ENCODE measurements around the gene LZTR1.
"Not testable (repeated sequence)": the region's sequence is repeated elsewhere in the genome, so short reads cannot be mapped to it uniquely, and the experiment has no call there.

The LZTR1 gene

DNA sequence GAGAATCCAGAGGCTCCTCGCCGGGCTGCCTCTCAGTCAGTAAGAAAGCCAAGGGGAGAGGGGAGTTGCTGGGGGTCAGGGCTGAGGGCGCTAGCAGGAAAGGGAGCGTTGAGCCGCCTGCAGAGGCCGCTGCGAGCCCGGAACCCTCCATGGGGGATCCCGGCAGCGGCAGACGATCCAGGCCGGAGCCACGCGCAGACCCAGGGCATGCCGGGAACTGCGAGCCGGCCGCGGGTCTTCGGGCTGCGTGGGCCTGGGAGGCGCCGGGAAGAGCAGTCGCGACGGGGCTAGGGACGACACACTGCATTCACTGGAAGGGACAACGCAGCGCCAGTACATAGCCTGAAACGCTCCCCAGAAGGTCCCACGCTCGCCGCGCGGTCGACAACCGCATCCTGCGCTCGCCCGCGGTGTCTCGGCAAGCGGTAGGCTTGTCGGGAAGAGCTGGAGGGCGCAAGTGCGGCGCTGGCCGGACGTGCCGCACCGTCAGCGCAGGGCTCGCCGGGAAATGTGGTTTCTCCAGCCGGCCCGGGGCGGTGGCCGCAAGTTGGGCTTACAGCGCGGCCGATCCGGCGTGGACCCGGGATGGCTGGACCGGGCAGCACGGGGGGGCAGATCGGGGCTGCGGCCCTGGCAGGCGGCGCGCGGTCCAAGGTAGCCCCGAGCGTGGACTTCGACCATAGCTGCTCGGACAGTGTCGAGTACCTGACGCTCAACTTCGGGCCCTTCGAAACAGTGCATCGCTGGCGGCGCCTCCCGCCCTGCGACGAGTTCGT is at the start of gene LZTR1:
Gene LZTR1, plus strand, starts transcription at position 511 of the 776 bp plus-strand sequence. Its CDS starts 75 bp downstream, at position 586.
- H3K9ac ChIP-seq (ENCODE audit: low read length), result peak within 1 kb of the TSS; percentile 89
- peak within 1 kb of the TSS; percentile 96 for H3K27ac ChIP-seq (ENCODE audit: low read depth, low read length)
- H3K27me3 ChIP-seq (ENCODE audit: control insufficient read depth in 1 of 2, insufficient read depth in 2 of 2, low read length in 2 of 2), result no peaks in the 10 kb centered on the region
- H3K9me3 ChIP-seq (ENCODE audit: low read length), result no peaks in the 10 kb centered on the region
- H3K36me3 ChIP-seq (ENCODE audit: insufficient read depth, low read length), result peaks cover 24% of the 10 kb centered on the region
- H3K4me1 ChIP-seq (ENCODE audit: insufficient read depth, low read length), result peaks cover 30% of the 10 kb centered on the region
- H3K4me3 ChIP-seq (ENCODE audit: low read depth in 1 of 2, low read length in 2 of 2), result peak within 1 kb of the TSS; percentile 79 to 89

DNA sequence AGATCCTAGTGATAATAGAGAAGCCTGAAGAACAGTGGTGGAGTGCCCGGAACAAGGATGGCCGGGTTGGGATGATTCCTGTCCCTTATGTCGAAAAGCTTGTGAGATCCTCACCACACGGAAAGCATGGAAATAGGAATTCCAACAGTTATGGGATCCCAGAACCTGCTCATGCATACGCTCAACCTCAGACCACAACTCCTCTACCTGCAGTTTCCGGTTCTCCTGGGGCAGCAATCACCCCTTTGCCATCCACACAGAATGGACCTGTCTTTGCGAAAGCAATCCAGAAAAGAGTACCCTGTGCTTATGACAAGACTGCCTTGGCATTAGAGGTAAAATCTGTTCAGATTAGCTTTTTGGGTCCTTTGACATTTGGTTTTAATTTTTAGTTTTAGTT is 48.2 kb upstream of the LZTR1 start:
- H3K27ac ChIP-seq (ENCODE audit: low read depth, low read length), result no peak overlapping the region
- H3K27me3 ChIP-seq (ENCODE audit: control insufficient read depth in 1 of 2, insufficient read depth in 2 of 2, low read length in 2 of 2), result no peaks in the 10 kb centered on the region
- H3K4me3 ChIP-seq (ENCODE audit: low read depth in 1 of 2, low read length in 2 of 2), result no peak overlapping the region
- no peak overlapping the region for H3K9ac ChIP-seq (ENCODE audit: low read length)
- peaks cover 19% of the 10 kb centered on the region for H3K36me3 ChIP-seq (ENCODE audit: insufficient read depth, low read length)
- H3K9me3 ChIP-seq (ENCODE audit: low read length), result no peaks in the 10 kb centered on the region
- H3K4me1 ChIP-seq (ENCODE audit: insufficient read depth, low read length), result peaks cover 10% of the 10 kb centered on the region

DNA sequence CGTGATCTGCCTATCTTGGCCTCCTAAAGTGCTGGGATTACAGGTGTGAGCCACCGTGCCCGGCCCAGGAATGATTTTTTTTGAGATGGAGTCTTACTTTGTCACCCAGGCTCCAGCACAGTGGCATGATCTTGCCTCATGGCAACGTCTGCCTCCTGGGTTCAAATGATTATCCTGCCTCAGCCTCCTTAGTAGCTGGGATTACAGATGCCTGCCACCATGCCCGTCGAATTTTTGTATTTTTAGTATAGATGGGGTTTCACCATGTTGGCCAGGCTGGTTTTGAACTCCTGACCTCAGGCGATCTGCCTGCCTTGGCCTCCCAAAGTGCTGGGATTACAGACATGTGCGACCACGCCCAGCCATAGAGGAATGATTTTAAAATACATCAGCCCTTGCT is 47.0 kb upstream of the LZTR1 start:
- not testable (repeated sequence) for H3K9me3 ChIP-seq (ENCODE audit: low read length); H3K27ac ChIP-seq (ENCODE audit: low read depth, low read length); H3K9ac ChIP-seq (ENCODE audit: low read length); H3K4me3 ChIP-seq (ENCODE audit: low read depth in 1 of 2, low read length in 2 of 2); H3K27me3 ChIP-seq (ENCODE audit: control insufficient read depth in 1 of 2, insufficient read depth in 2 of 2, low read length in 2 of 2)
- peaks cover 19% of the 10 kb centered on the region for H3K36me3 ChIP-seq (ENCODE audit: insufficient read depth, low read length)
- peaks cover 13% of the 10 kb centered on the region for H3K4me1 ChIP-seq (ENCODE audit: insufficient read depth, low read length)

DNA sequence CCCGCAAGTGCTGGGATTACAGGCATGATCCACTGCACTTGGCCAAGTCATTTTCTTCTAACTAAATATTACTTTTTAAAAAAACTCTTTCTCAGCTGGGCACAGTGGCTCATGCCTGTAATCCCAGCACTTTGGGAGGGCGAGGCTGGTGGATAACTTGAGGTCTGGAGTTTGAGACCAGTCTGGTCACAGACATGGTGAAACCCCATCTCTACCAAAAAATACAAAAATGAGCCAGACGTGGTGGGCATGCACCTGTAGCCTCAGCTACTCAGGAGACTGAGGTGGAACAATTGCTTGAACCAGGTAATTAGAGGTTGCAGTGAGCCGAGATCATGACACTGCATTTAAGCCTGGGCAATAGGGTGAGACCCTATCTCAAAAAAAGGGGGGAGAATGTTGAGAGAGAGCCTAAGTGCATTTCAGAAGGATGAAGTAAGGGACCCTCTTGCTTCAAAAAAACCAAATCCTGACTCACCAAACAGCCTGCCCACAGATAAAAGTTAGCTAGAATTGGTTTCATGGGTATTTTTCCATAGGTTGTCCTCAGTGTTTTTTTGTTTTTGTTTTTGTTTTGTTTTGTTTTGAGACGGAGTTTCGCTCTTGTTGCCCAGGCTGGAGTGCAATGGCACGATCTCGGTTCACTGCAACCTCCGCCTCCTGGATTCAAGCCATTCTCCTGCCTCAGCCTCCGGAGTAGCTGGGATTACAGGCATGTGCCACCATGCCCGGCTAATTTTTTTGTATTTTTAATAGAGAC is 46.1 kb upstream of the LZTR1 start:
- H3K4me1 ChIP-seq (ENCODE audit: insufficient read depth, low read length), result peaks cover 22% of the 10 kb centered on the region
- not testable (repeated sequence) for H3K27me3 ChIP-seq (ENCODE audit: control insufficient read depth in 1 of 2, insufficient read depth in 2 of 2, low read length in 2 of 2); H3K9ac ChIP-seq (ENCODE audit: low read length); H3K27ac ChIP-seq (ENCODE audit: low read depth, low read length); H3K9me3 ChIP-seq (ENCODE audit: low read length); H3K4me3 ChIP-seq (ENCODE audit: low read depth in 1 of 2, low read length in 2 of 2)
- peaks cover 23% of the 10 kb centered on the region for H3K36me3 ChIP-seq (ENCODE audit: insufficient read depth, low read length)

DNA sequence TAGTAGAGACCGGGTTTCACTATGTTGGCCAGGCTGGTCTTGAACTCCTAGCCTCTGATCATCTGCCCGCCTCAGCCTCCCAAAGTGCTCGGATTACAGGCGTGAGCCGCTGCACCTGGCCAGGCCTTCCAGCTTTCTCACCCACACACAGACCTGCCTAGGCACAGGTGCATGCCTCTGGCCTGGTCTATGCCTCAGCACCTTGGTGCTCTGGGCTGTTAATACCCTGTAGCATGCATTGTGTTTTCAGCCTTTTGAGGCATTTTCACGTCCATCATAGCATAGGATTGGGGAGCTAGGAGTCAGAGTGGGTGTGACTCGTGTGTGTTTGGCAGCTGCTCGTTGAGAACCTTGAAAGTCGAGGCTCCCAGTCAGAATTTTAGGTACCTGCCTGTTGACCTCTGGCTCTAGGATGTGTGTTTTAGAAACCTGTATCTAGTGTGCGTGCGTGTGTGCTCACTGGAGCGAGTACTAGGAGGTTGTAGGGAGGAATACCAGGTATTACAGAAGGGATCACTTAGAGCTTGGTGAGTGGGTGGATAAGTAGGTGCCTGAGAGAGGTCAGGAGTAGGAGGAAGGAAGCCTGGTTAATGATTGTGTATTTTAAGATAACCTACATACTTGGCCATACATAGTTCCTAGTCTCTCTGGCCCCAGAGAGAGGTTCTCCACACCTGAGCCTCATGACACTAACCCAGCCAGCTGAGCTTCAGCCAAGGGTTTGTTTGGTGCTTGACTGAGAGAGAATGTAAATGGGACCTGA is 44.9 kb upstream of the LZTR1 start:
- H3K4me1 ChIP-seq (ENCODE audit: insufficient read depth, low read length), result peaks cover 24% of the 10 kb centered on the region
- no peak overlapping the region for H3K27ac ChIP-seq (ENCODE audit: low read depth, low read length)
- no peaks in the 10 kb centered on the region for H3K9me3 ChIP-seq (ENCODE audit: low read length)
- H3K9ac ChIP-seq (ENCODE audit: low read length), result no peak overlapping the region
- H3K27me3 ChIP-seq (ENCODE audit: control insufficient read depth in 1 of 2, insufficient read depth in 2 of 2, low read length in 2 of 2), result no peaks in the 10 kb centered on the region
- H3K4me3 ChIP-seq (ENCODE audit: low read depth in 1 of 2, low read length in 2 of 2), result peak overlapping the region in 1 of 2 donors; percentile 33
- peaks cover 23% of the 10 kb centered on the region for H3K36me3 ChIP-seq (ENCODE audit: insufficient read depth, low read length)

DNA sequence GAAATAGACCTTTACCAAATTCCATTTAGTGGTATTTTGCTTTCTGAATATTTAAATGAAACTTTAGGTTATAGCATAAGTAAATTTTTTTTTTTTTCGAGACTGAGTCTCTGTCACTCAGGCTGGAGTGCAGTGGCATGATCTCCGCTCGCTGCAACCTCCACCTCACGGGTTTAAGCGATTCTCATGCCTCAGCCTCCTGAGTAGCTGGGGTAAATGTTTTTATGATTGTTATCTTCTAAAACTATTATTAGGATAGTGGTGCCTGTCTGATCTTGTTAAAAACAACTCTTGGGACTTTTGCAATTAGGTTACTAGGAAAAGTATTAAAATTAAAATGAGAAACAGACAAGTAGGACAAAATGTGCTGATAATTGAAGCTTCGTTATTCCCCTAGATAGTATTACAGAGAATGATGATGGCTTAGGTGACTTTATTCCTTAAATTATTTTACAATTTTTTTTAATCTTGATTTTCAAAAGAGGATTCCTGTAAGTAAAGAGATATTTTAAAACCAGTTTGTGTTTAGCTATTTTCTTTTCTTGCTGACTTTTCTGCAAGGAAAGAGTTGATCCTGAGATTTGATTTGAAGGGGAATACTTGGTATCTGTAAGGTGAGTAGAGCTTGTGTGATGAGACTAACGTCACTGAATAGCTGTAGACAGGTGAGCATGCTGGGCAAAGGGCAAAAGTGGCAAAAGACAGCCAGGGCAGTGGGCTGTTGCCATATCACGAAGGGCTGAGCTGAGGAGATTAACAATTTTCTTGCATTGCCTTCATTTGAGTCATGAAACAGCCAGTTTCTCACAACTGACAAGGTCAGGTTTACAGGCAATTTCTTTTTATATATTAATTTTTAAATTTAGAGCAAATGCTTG is 44.1 kb upstream of the LZTR1 start:
- H3K27me3 ChIP-seq (ENCODE audit: control insufficient read depth in 1 of 2, insufficient read depth in 2 of 2, low read length in 2 of 2), result no peaks in the 10 kb centered on the region
- H3K4me1 ChIP-seq (ENCODE audit: insufficient read depth, low read length), result peaks cover 24% of the 10 kb centered on the region
- peak overlapping the region in 1 of 2 donors; percentile 33 for H3K4me3 ChIP-seq (ENCODE audit: low read depth in 1 of 2, low read length in 2 of 2)
- H3K36me3 ChIP-seq (ENCODE audit: insufficient read depth, low read length), result peaks cover 23% of the 10 kb centered on the region
- no peak overlapping the region for H3K9ac ChIP-seq (ENCODE audit: low read length)
- no peak overlapping the region for H3K27ac ChIP-seq (ENCODE audit: low read depth, low read length)
- no peaks in the 10 kb centered on the region for H3K9me3 ChIP-seq (ENCODE audit: low read length)

DNA sequence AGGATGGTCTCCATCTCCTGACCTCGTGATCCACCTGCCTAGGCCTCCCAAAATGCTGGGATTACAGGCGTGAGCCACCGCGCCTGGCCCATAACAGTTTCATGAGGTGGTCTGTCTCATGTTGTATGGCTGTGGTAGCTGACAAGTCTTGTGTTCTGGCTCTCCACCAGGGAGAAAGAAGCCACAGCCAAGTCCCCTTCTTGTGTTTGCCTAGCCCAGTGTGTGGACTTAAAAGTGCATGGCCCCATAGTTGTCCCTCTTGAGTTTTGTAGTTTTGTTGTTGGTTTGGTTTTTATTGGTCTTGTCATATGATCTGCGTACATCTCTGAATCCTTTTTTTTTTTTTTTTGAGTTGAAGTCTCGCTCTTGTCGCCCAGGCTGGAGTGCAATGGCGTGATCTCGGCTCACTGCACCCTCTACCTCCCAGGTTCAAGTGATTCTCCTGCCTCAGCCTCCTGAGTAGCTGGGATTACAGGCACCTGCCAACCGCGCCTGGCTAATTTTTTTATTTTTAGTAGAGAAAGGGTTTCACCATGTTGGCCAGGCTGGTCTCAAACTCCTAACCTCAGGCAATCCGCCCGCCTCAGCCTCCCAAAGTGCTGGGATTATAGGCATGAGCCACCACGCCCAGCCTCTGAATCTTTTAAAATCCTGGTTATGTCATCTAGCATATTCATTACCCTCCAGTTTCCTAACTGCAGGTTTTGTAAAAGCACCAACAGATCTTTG is 42.5 kb upstream of the LZTR1 start:
- H3K27ac ChIP-seq (ENCODE audit: low read depth, low read length); H3K9me3 ChIP-seq (ENCODE audit: low read length); H3K9ac ChIP-seq (ENCODE audit: low read length); H3K4me3 ChIP-seq (ENCODE audit: low read depth in 1 of 2, low read length in 2 of 2); H3K27me3 ChIP-seq (ENCODE audit: control insufficient read depth in 1 of 2, insufficient read depth in 2 of 2, low read length in 2 of 2): not testable (repeated sequence)
- peaks cover 14% of the 10 kb centered on the region for H3K36me3 ChIP-seq (ENCODE audit: insufficient read depth, low read length)
- H3K4me1 ChIP-seq (ENCODE audit: insufficient read depth, low read length), result peaks cover 24% of the 10 kb centered on the region

DNA sequence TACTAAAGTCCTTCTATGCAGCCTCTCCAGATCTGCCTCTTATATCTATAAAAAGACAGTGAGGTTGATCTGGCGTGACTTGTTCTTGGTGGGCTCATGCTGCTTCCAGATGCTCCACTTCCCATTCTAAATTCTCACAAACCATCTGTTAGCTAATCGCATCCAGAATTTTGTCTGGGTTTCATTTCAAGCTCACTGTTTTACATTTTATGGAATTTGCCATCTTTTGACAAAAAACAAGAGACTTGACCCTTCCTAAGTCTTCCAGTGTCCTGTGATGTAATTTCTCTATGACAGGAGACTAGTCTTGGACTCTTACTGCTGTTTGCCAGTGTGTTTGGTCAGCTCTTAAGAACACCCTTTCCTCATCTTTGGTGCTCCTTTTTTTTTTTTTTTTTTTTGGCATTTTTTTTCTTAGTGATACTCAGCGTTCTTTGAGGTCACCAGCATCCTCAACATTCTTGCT is 41.9 kb upstream of the LZTR1 start:
- Histone ChIP-seq H3K36me3 (ENCODE audit: insufficient read depth, low read length) (peaks cover 14% of the 10 kb centered on the region), H3K9ac (ENCODE audit: low read length) (no peak overlapping the region), H3K9me3 (ENCODE audit: low read length) (no peaks in the 10 kb centered on the region), H3K27me3 (ENCODE audit: control insufficient read depth in 1 of 2, insufficient read depth in 2 of 2, low read length in 2 of 2) (no peaks in the 10 kb centered on the region), H3K27ac (ENCODE audit: low read depth, low read length) (no peak overlapping the region), H3K4me1 (ENCODE audit: insufficient read depth, low read length) (peaks cover 24% of the 10 kb centered on the region), H3K4me3 (ENCODE audit: low read depth in 1 of 2, low read length in 2 of 2) (no peak overlapping the region)

DNA sequence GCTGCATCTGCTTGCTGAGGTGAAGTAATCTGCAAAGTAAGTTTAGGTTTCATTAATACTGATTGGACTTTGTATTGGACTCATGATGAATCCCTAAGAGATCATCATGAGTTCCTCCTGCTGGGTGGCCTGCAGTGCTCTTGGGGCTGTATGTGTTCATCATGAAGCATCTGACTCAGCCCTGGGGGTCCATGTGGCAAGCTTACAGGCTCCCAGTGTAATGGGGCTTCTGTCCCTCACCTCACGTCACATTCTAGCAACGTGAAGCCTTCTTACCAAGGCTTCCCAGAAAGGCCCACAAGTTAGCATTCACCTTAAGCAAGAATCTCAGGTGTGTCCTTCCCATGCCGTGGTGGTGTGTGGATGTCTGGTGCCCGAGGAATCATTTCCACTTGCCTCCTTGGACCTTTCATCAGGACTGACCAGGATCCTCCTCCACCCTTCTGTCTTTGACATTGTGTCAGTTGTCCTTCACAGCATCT is 41.2 kb upstream of the LZTR1 start:
- H3K27me3 ChIP-seq (ENCODE audit: control insufficient read depth in 1 of 2, insufficient read depth in 2 of 2, low read length in 2 of 2), result no peaks in the 10 kb centered on the region
- H3K4me1 ChIP-seq (ENCODE audit: insufficient read depth, low read length), result peaks cover 31% of the 10 kb centered on the region
- no peak overlapping the region for H3K4me3 ChIP-seq (ENCODE audit: low read depth in 1 of 2, low read length in 2 of 2)
- H3K27ac ChIP-seq (ENCODE audit: low read depth, low read length), result no peak overlapping the region
- H3K9me3 ChIP-seq (ENCODE audit: low read length), result no peaks in the 10 kb centered on the region
- H3K9ac ChIP-seq (ENCODE audit: low read length), result no peak overlapping the region
- H3K36me3 ChIP-seq (ENCODE audit: insufficient read depth, low read length), result peaks cover 12% of the 10 kb centered on the region

DNA sequence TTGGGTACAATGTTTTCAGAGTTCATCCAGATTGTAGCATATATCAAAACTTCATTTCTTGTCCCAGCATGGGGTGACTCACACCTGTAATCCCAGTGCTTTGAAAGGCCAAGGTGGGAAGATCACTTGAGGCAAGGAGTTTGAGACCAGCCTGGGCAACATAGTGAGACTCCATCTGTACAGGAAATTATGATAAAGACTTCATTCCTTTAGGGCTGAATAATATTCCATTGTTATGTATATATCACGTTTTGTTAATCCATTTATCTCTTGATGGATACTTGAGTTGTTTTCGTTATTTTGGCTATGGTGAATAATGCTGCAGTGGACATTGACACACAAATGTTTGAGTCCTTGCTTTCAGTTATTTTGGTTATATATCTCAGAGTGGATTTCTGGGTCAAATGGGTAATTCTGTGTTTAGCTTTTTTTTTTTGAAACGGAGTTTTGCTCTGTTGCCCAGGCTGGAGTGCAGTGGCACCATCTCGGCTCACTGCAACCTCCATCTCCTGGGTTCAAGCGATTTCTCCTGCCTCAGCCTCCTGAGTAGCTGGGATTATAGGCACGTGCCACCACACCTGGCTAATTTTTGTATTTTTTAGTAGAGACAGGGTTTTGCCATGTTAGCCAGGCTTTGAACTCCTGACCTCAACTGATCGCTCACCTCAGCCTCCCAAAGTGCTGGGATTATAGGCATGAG is 39.7 kb upstream of the LZTR1 start:
- not testable (repeated sequence) for H3K9ac ChIP-seq (ENCODE audit: low read length); H3K9me3 ChIP-seq (ENCODE audit: low read length); H3K4me3 ChIP-seq (ENCODE audit: low read depth in 1 of 2, low read length in 2 of 2); H3K27me3 ChIP-seq (ENCODE audit: control insufficient read depth in 1 of 2, insufficient read depth in 2 of 2, low read length in 2 of 2); H3K27ac ChIP-seq (ENCODE audit: low read depth, low read length); H3K36me3 ChIP-seq (ENCODE audit: insufficient read depth, low read length)
- H3K4me1 ChIP-seq (ENCODE audit: insufficient read depth, low read length), result peaks cover 35% of the 10 kb centered on the region
